Neural progenitor cell (in vitro differentiated cells): ENCODE measurements around the gene TNFRSF14. TPM values are rescaled to one million over a fixed set of nuclear protein-coding genes. Genes with fewer than 3 reads are reported as not detected.
A peak's percentile ranks its signal among the peaks of the same experiment; 100 is the strongest.

ENCODE experiments used
- DNase-seq: peaks from one replicate; pipeline ENCODE4 v3.0.0-alpha.2; 2016; ENCODE audit warnings: low spot score
- H2AFZ ChIP-seq: fragments of 200-600 bp; sonication (generic); replicated peaks from 2 replicates; pipeline ENCODE4 v1.6.1; 2016; ENCODE audit warnings: antibody characterized with exemption
- H3F3A ChIP-seq: fragments of 200-600 bp; sonication (generic); 2 replicates; pipeline ENCODE4 v1.6.1; 2016; ENCODE audit warnings: antibody characterized with exemption, low read depth
- H3K27ac ChIP-seq: fragments of 200-600 bp; sonication (generic); 2 replicates; pipeline ENCODE4 v1.5.1; 2016; ENCODE audit warnings: mild to moderate bottlenecking
- H3K27me3 ChIP-seq: fragments of 200-600 bp; sonication (generic); 2 replicates; pipeline ENCODE4 v1.6.1; 2016; ENCODE audit warnings: mild to moderate bottlenecking, moderate library complexity
- H3K36me3 ChIP-seq: fragments of 200-600 bp; sonication (generic); 2 replicates; pipeline ENCODE4 v1.5.1; 2016
- H3K4me1 ChIP-seq: fragments of 200-600 bp; sonication (generic); 2 replicates; pipeline ENCODE4 v1.6.1; 2016; ENCODE audit warnings: mixed run types
- H3K4me2 ChIP-seq: fragments of 200-600 bp; sonication (generic); 2 replicates; pipeline ENCODE4 v1.6.1; 2016
- H3K4me3 ChIP-seq: fragments of 200-600 bp; sonication (generic); 2 replicates; pipeline ENCODE4 v1.5.1; 2016
- H3K79me2 ChIP-seq: fragments of 200-600 bp; sonication (generic); 2 replicates; pipeline ENCODE4 v1.6.1; 2016; ENCODE audit warnings: low read depth
- H3K9ac ChIP-seq: fragments of 200-600 bp; sonication (generic); 2 replicates; pipeline ENCODE4 v1.6.1; 2016
- H3K9me3 ChIP-seq: fragments of 200-600 bp; sonication (generic); 2 replicates; pipeline ENCODE4 v1.5.1; 2016; ENCODE audit warnings: low read depth
- H4K20me1 ChIP-seq: fragments of 200-600 bp; sonication (generic); 2 replicates; pipeline ENCODE4 v1.6.1; 2016; ENCODE audit warnings: low read depth
- H3K27ac Mint-ChIP-seq: 3 replicates; pipeline ENCODE4 v1.8.0; 2021; ENCODE audit warnings: mixed read lengths
- H3K27me3 Mint-ChIP-seq: 2 replicates; pipeline ENCODE4 v1.8.0; 2022; ENCODE audit warnings: low read depth, mild to moderate bottlenecking, inconsistent platforms, moderate library complexity, mixed read lengths; ENCODE audit not compliant: insufficient read depth
- H3K36me3 Mint-ChIP-seq: 3 replicates; pipeline ENCODE4 v1.8.0; 2021; ENCODE audit warnings: mixed read lengths
- H3K4me1 Mint-ChIP-seq: 3 replicates; pipeline ENCODE4 v1.8.0; 2021; ENCODE audit warnings: mixed read lengths
- H3K4me3 Mint-ChIP-seq: 3 replicates; pipeline ENCODE4 v1.8.0; 2021; ENCODE audit warnings: mild to moderate bottlenecking, moderate library complexity, mixed read lengths
- H3K9me3 Mint-ChIP-seq: 3 replicates; pipeline ENCODE4 v1.8.0; 2020; ENCODE audit warnings: mixed read lengths
- CTCF ChIP-seq: fragments of 200-600 bp; sonication (generic); IDR thresholded peaks from 2 replicates; pipeline ENCODE4 v1.5.1; 2017; ENCODE audit warnings: antibody characterized with exemption, mild to moderate bottlenecking
- EZH2 ChIP-seq: fragments of 200-600 bp; sonication (generic); IDR thresholded peaks from 2 replicates; pipeline ENCODE4 v1.6.1; 2017; ENCODE audit warnings: antibody characterized with exemption, mild to moderate bottlenecking, moderate library complexity
- EZH2phosphoT487 ChIP-seq: fragments of 200-600 bp; sonication (generic); IDR thresholded peaks from 2 replicates; pipeline ENCODE4 v1.6.1; 2017; ENCODE audit warnings: antibody characterized with exemption
- total RNA-seq: library from RNA; depleted of rRNA; stranded (reverse); fragments of >200 nt; gene quantifications from 2 replicates; pipeline ENCODE4 v1.2.3, GENCODE V29; 2015; ENCODE audit warnings: low replicate concordance

The TNFRSF14 gene
- total RNA-seq, 1 donor from 2014 or later, result not detected

- Mint-ChIP-seq H3K36me3 (no peaks in the 10 kb centered on the region), H3K9me3 (no peaks in the 10 kb centered on the region), H3K27me3 (peaks cover 13% of the 10 kb centered on the region), H3K4me1 (peaks cover 41% of the 10 kb centered on the region), H3K27ac (peak overlapping the region; percentile 94), H3K4me3 (peak overlapping the region; percentile 62)
- Histone ChIP-seq H3K27ac (no peak overlapping the region), H3K4me2 (peak overlapping the region; percentile 79), H3K27me3 (peaks cover 33% of the 10 kb centered on the region), H3K36me3 (no peaks in the 10 kb centered on the region), H3F3A (peaks cover 75% of the 10 kb centered on the region), H3K4me1 (peaks cover 54% of the 10 kb centered on the region), H3K9ac (no peak overlapping the region), H3K4me3 (no peak overlapping the region), H4K20me1 (peaks cover 5% of the 10 kb centered on the region), H3K9me3 (no peaks in the 10 kb centered on the region), H2AFZ (no peak overlapping the region), H3K79me2 (no peaks in the 10 kb centered on the region)
- DNase-seq, result peak; percentile 41
- TF ChIP-seq EZH2 (no peak), EZH2phosphoT487 (no peak), CTCF (no peak)
Measured at GRCh38 chr1:2542246-2542915, 13.8 kb upstream of the TNFRSF14 start.

GRCh38 chr1:2543543-2544092 lies 12.6 kb upstream of the TNFRSF14 start:
- Histone ChIP-seq H3K27ac (peak overlapping the region; percentile 99), H4K20me1 (peaks cover 13% of the 10 kb centered on the region), H3K4me1 (peaks cover 63% of the 10 kb centered on the region), H3K4me3 (peak overlapping the region; percentile 4), H3F3A (peaks cover 86% of the 10 kb centered on the region), H3K4me2 (peak overlapping the region; percentile 79), H2AFZ (no peak overlapping the region), H3K27me3 (peaks cover 21% of the 10 kb centered on the region), H3K9me3 (no peaks in the 10 kb centered on the region), H3K9ac (peak overlapping the region; percentile 36), H3K36me3 (no peaks in the 10 kb centered on the region), H3K79me2 (no peaks in the 10 kb centered on the region)
- Mint-ChIP-seq H3K4me3 (no peak overlapping the region), H3K27me3 (peaks cover 10% of the 10 kb centered on the region), H3K9me3 (no peaks in the 10 kb centered on the region), H3K27ac (peak overlapping the region; percentile 95), H3K4me1 (peaks cover 45% of the 10 kb centered on the region), H3K36me3 (no peaks in the 10 kb centered on the region)
- TF ChIP-seq CTCF (no peak), EZH2phosphoT487 (no peak), EZH2 (no peak)
- peak; percentile 90 for DNase-seq

- H3K36me3 Mint-ChIP-seq, result no peaks in the 10 kb centered on the region
- Histone ChIP-seq H3K4me1 (peaks cover 63% of the 10 kb centered on the region), H3K9me3 (no peaks in the 10 kb centered on the region), H3K36me3 (no peaks in the 10 kb centered on the region), H3K4me3 (peak overlapping the region; percentile 4), H3F3A (peaks cover 91% of the 10 kb centered on the region), H4K20me1 (peaks cover 13% of the 10 kb centered on the region), H3K27ac (peak overlapping the region; percentile 99), H2AFZ (no peak overlapping the region), H3K27me3 (peaks cover 14% of the 10 kb centered on the region), H3K79me2 (no peaks in the 10 kb centered on the region), H3K4me2 (peak overlapping the region; percentile 79), H3K9ac (peak overlapping the region; percentile 36)
- TF ChIP-seq CTCF (no peak), EZH2phosphoT487 (no peak), EZH2 (no peak)
- H3K27me3 Mint-ChIP-seq, result peaks cover 4% of the 10 kb centered on the region
- peak overlapping the region; percentile 71 for H3K4me3 Mint-ChIP-seq
- DNase-seq, result no peak
- H3K4me1 Mint-ChIP-seq, result peaks cover 45% of the 10 kb centered on the region
- H3K27ac Mint-ChIP-seq, result peak overlapping the region; percentile 95
- H3K9me3 Mint-ChIP-seq, result no peaks in the 10 kb centered on the region
Measured at GRCh38 chr1:2544093-2544874, 11.9 kb upstream of the TNFRSF14 start.
